Endothelial cell of umbilical vein (primary cell): ENCODE data around the gene SPO11. TPM values are rescaled to one million over a fixed set of nuclear protein-coding genes. Genes with fewer than 3 reads are reported as not detected.

Experiments used
- BruUV-seq: library from RNA; stranded (reverse); fragments of 400-500 nt; replicated peaks from 2 replicates; lab custom pipeline; 2021; lab: Mats Ljungman, UMichigan
- CTCF ChIA-PET: fragments of 300-600, 350-600 bp; sonication (Branson Sonifier 250); formaldehyde crosslinking; loops from one replicate; lab custom pipeline; 2021; ENCODE audit warnings: antibody characterized with exemption, inconsistent platforms; lab: Charles Lee
- POLR2A ChIA-PET: fragments of 300-600, 350-600 bp; sonication (Branson Sonifier 250); formaldehyde crosslinking; loops from one replicate; lab custom pipeline; 2021; ENCODE audit warnings: antibody characterized with exemption, inconsistent platforms; lab: Charles Lee
- DNase-seq: peaks from one replicate; pipeline ENCODE4 v3.0.0-alpha.2; 2011; ENCODE audit warnings: low read depth, low spot score
- FAIRE-seq: peaks from 2 replicates; lab custom pipeline; 2011; peaks lifted over from hg19 to GRCh38; lab: Jason Lieb, UNC
- H2AFZ ChIP-seq: 2 replicates; pipeline ENCODE4 v1.6.0; 2012; ENCODE audit warnings: low read depth, low read length, control low read depth, inconsistent platforms
- H3K27ac ChIP-seq: 2 replicates; pipeline ENCODE4 v1.5.1; 2011; ENCODE audit warnings: low read depth, mild to moderate bottlenecking, control low read depth, low read length, moderate library complexity; ENCODE audit not compliant: insufficient read depth
- H3K27me3 ChIP-seq, 2 experiments: 2 replicates each; pipeline versions ENCODE4 v1.6.0 to v1.6.1; 2011; ENCODE audit warnings: low read length in 2 of 2, mixed read lengths in 1 of 2; ENCODE audit not compliant: control insufficient read depth in 2 of 2, insufficient read depth in 2 of 2
- H3K36me3 ChIP-seq, 2 experiments: 2 replicates in 1 of 2; 3 replicates in 1 of 2; pipeline ENCODE4 v1.5.1; 2011; ENCODE audit warnings: low read length in 2 of 2, mild to moderate bottlenecking in 1 of 2, moderate library complexity in 1 of 2; ENCODE audit not compliant: control insufficient read depth in 2 of 2, insufficient read depth in 2 of 2; ENCODE audit errors: extremely low read depth in 1 of 2
- H3K4me1 ChIP-seq: 3 replicates; pipeline ENCODE4 v1.5.1; 2011; ENCODE audit warnings: mild to moderate bottlenecking, low read length; ENCODE audit not compliant: control insufficient read depth, insufficient read depth; ENCODE audit errors: extremely low read depth
- H3K4me2 ChIP-seq: 2 replicates; pipeline ENCODE4 v1.6.1; 2011; ENCODE audit warnings: low read length, control low read depth, mixed read lengths; ENCODE audit not compliant: insufficient read depth
- H3K4me3 ChIP-seq, 3 experiments: fragments of 200-600 bp in 1 of 3; sonication (generic), shearing (Covaris generic) in 1 of 3; replicated peaks in 1 of 3; 2 replicates each; pipeline ENCODE4 v1.5.1; 2011 to 2016; ENCODE audit warnings: control low read depth in 3 of 3, low read length in 3 of 3, mild to moderate bottlenecking in 2 of 3, inconsistent platforms in 1 of 3, low read depth in 1 of 3, moderate library complexity in 1 of 3; ENCODE audit not compliant: insufficient read depth in 1 of 3
- H3K79me2 ChIP-seq: 2 replicates; pipeline ENCODE4 v1.6.0; 2012; ENCODE audit warnings: low read length, inconsistent platforms; ENCODE audit not compliant: control insufficient read depth, insufficient read depth
- H3K9ac ChIP-seq: replicated peaks from 2 replicates; pipeline ENCODE3; 2011; ENCODE audit warnings: low read length, control low read depth; ENCODE audit not compliant: insufficient read depth; ENCODE audit errors: extremely low read depth
- H3K9me1 ChIP-seq: replicated peaks from 3 replicates; pipeline ENCODE4 v1.6.0; 2011; ENCODE audit warnings: mild to moderate bottlenecking, low read length; ENCODE audit not compliant: control insufficient read depth, insufficient read depth; ENCODE audit errors: extremely low read depth
- H3K9me3 ChIP-seq: replicated peaks from 2 replicates; pipeline ENCODE4 v1.5.1; 2012; ENCODE audit warnings: low read length, inconsistent platforms; ENCODE audit not compliant: control insufficient read depth, insufficient read depth
- H4K20me1 ChIP-seq: replicated peaks from 2 replicates; pipeline ENCODE3; 2011; ENCODE audit warnings: mild to moderate bottlenecking, low read length; ENCODE audit not compliant: control insufficient read depth, insufficient read depth; ENCODE audit errors: extremely low read depth
- FOS ChIP-seq: IDR thresholded peaks from 2 replicates; pipeline ENCODE4 v1.6.1; 2011; ENCODE audit warnings: mild to moderate bottlenecking, low read length, moderate library complexity, borderline replicate concordance; ENCODE audit not compliant: insufficient read depth
- MAX ChIP-seq: IDR thresholded peaks from 2 replicates; pipeline ENCODE4 v1.6.1; 2011; ENCODE audit not compliant: insufficient read depth, insufficient read length
- POLR2A ChIP-seq: IDR thresholded peaks from 2 replicates; pipeline ENCODE4 v1.6.1; 2012; ENCODE audit warnings: low read depth, mild to moderate bottlenecking, control low read depth, low read length
- dilution Hi-C: fragments of 300-500 bp; cut with MboI; formaldehyde crosslinking; loops from one replicate; pipeline ENCODE4 v1.15.0; 2019; ENCODE audit warnings: low sequenced_read_pairs; ENCODE audit not compliant: extremely low pct_ligation_motif_present
- intact Hi-C: fragments of 100-400 bp; cut with micrococcal nuclease; formaldehyde crosslinking; loops from one replicate; pipeline ENCODE4 v1.10.0; 2022
- polyA plus RNA-seq, 4 experiments: library from polyadenylated mRNA; depleted of rRNA in 3 of 4; stranded (reverse) in 3 of 4; unstranded in 1 of 4; fragments of >200 nt; gene quantifications; 2 replicates each; pipeline versions ENCODE4 v1.2.1 to v1.2.3, GENCODE V29; 2011 to 2012; ENCODE audit warnings: missing spikeins in 1 of 4
- total RNA-seq: library from RNA; stranded (reverse); gene quantifications from 2 replicates; pipeline ENCODE4 v1.2.3, GENCODE V29; 2021

Gene SPO11
- total and polyA plus RNA-seq, 2 donors (not counting 3 experiments of a cell fraction or from before 2014, with no cell fraction given): not detected

GRCh38 chr20:57289391-57290177 is 40.0 kb upstream of the SPO11 start:
- no peak overlapping the region for H3K9ac ChIP-seq
- H3K4me3 ChIP-seq: no peak overlapping the region
- H3K27ac ChIP-seq: no peak overlapping the region
- CTCF ChIA-PET: no interaction called here
- intact Hi-C loops: no loop called here
- POLR2A ChIA-PET: interaction anchor here (0.6 kb wide), 1 partner anchor 708 kb away, joined by 3 read pairs; no protein-coding TSS in a partner anchor
- no peak overlapping the region for H3K4me2 ChIP-seq
- peaks cover 0 to 1% of the 10 kb centered on the region in 2 experiments for H3K27me3 ChIP-seq
- no peak for FAIRE-seq
- H3K9me3 ChIP-seq: no peaks in the 10 kb centered on the region
- no peaks in the 10 kb centered on the region for H3K9me1 ChIP-seq
- H4K20me1 ChIP-seq: no peaks in the 10 kb centered on the region
- H3K4me1 ChIP-seq: no peaks in the 10 kb centered on the region
- no peak for DNase-seq
- no peak overlapping the region for H2AFZ ChIP-seq
- no peaks in the 10 kb centered on the region for H3K79me2 ChIP-seq
- H3K36me3 ChIP-seq: no peaks in the 10 kb centered on the region
- dilution Hi-C loops: no loop called here
- TF ChIP-seq POLR2A (no peak), MAX (no peak)
- no TSS peak for BruUV-seq

- Histone ChIP-seq H3K9me1 (no peaks in the 10 kb centered on the region), H3K79me2 (no peaks in the 10 kb centered on the region), H3K9me3 (no peaks in the 10 kb centered on the region), H3K4me2 (no peak overlapping the region), H3K9ac (no peak overlapping the region), H3K36me3 (no peaks in the 10 kb centered on the region), H3K27me3 (peaks cover 0 to 1% of the 10 kb centered on the region in 2 experiments), H2AFZ (no peak overlapping the region), H4K20me1 (no peaks in the 10 kb centered on the region), H3K4me1 (no peaks in the 10 kb centered on the region), H3K4me3 (no peak overlapping the region), H3K27ac (no peak overlapping the region)
- dilution Hi-C loops (no loop called here), intact Hi-C loops (no loop called here)
- POLR2A ChIA-PET: interaction anchor here (0.6 kb wide), 1 partner anchor 708 kb away, joined by 3 read pairs; no protein-coding TSS in a partner anchor
- FAIRE-seq (no peak), DNase-seq (no peak)
- CTCF ChIA-PET: no interaction called here
- no peak for TF ChIP-seq FOS
- no TSS peak for BruUV-seq
Observed at GRCh38 chr20:57290178-57290484, 39.5 kb upstream of the SPO11 start.
